Stimulated activated naive B cell treated with anti-CD40 and anti-IgM and Interleukin-4, amounts not matched to agents 10 μg/mL and 1 μg/mL and 100 μg/mL, for 72 hours (primary cell): Measurements from ENCODE around the gene LAMC1.
A peak's percentile ranks its signal among the peaks of the same experiment; 100 is the strongest.

ENCODE experiments used
- ATAC-seq, 2 donors: fragments of 150-1000 bp; cut with Tn5 transposase; replicated peaks; 2 replicates each; pipeline ENCODE4 v1.10.0; 2021; ENCODE audit warnings: moderate library complexity in 1 of 2
- DNase-seq: peaks from one replicate; pipeline ENCODE4 v3.0.0; 2021
- H3K27ac Mint-ChIP-seq: one replicate; pipeline ENCODE4 v1.8.0; 2022; ENCODE audit warnings: mild to moderate bottlenecking, mixed read lengths
- H3K27me3 Mint-ChIP-seq, 2 donors: one replicate each; pipeline ENCODE4 v1.8.0; 2022; ENCODE audit warnings: mixed read lengths in 2 of 2
- H3K36me3 Mint-ChIP-seq, 2 donors: one replicate each; pipeline ENCODE4 v1.8.0; 2022; ENCODE audit warnings: mixed read lengths in 2 of 2, mild to moderate bottlenecking in 1 of 2
- H3K4me1 Mint-ChIP-seq, 2 donors: one replicate each; pipeline ENCODE4 v1.8.0; 2022; ENCODE audit warnings: mixed read lengths in 2 of 2, mild to moderate bottlenecking in 1 of 2
- H3K4me3 Mint-ChIP-seq, 2 donors: one replicate each; pipeline ENCODE4 v1.8.0; 2022; ENCODE audit warnings: mild to moderate bottlenecking in 2 of 2, mixed read lengths in 2 of 2, moderate library complexity in 1 of 2
- H3K9me3 Mint-ChIP-seq, 2 donors: one replicate each; pipeline ENCODE4 v1.8.0; 2022; ENCODE audit warnings: mixed read lengths in 2 of 2, mild to moderate bottlenecking in 1 of 2

Gene LAMC1

GRCh38 chr1:183090391-183091006 lies 67.3 kb downstream of the LAMC1 start:
- no peak for ATAC-seq
- H3K4me3 Mint-ChIP-seq: no peak overlapping the region
- peaks cover 3 to 12% of the 10 kb centered on the region in 2 donors for H3K36me3 Mint-ChIP-seq
- no peak for DNase-seq
- H3K27me3 Mint-ChIP-seq: no peaks in the 10 kb centered on the region
- H3K4me1 Mint-ChIP-seq: peaks cover 16 to 21% of the 10 kb centered on the region in 2 donors
- H3K9me3 Mint-ChIP-seq: no peaks in the 10 kb centered on the region
- no peak overlapping the region for H3K27ac Mint-ChIP-seq

- H3K36me3 Mint-ChIP-seq: peaks cover 3 to 12% of the 10 kb centered on the region in 2 donors
- no peaks in the 10 kb centered on the region for H3K9me3 Mint-ChIP-seq
- ATAC-seq (no peak), DNase-seq (no peak)
- H3K4me3 Mint-ChIP-seq: no peak overlapping the region
- no peak overlapping the region for H3K27ac Mint-ChIP-seq
- H3K27me3 Mint-ChIP-seq: no peaks in the 10 kb centered on the region
- peaks cover 14 to 19% of the 10 kb centered on the region in 2 donors for H3K4me1 Mint-ChIP-seq
Observed at GRCh38 chr1:183091181-183091580, 68.0 kb downstream of the LAMC1 start.

- ATAC-seq (no peak), DNase-seq (no peak)
- Mint-ChIP-seq H3K27me3 (no peaks in the 10 kb centered on the region), H3K36me3 (peaks cover 3 to 12% of the 10 kb centered on the region in 2 donors), H3K9me3 (no peaks in the 10 kb centered on the region), H3K27ac (no peak overlapping the region), H3K4me3 (no peak overlapping the region), H3K4me1 (peaks cover 14 to 19% of the 10 kb centered on the region in 2 donors)
Observed at GRCh38 chr1:183092350-183092749, 69.1 kb downstream of the LAMC1 start.

- ATAC-seq (no peak), DNase-seq (no peak)
- no peaks in the 10 kb centered on the region for H3K9me3 Mint-ChIP-seq
- no peak overlapping the region for H3K27ac Mint-ChIP-seq
- peaks cover 14 to 19% of the 10 kb centered on the region in 2 donors for H3K4me1 Mint-ChIP-seq
- H3K4me3 Mint-ChIP-seq: no peak overlapping the region
- H3K36me3 Mint-ChIP-seq: peaks cover 3 to 12% of the 10 kb centered on the region in 2 donors
- no peaks in the 10 kb centered on the region for H3K27me3 Mint-ChIP-seq
Observed at GRCh38 chr1:183093066-183093668, 69.9 kb downstream of the LAMC1 start.

GRCh38 chr1:183093786-183094298 lies 70.6 kb downstream of the LAMC1 start:
- ATAC-seq (no peak), DNase-seq (no peak)
- Mint-ChIP-seq H3K27ac (no peak overlapping the region), H3K36me3 (peaks cover 3 to 12% of the 10 kb centered on the region in 2 donors), H3K9me3 (no peaks in the 10 kb centered on the region), H3K4me1 (peaks cover 14 to 16% of the 10 kb centered on the region in 2 donors), H3K4me3 (no peak overlapping the region), H3K27me3 (no peaks in the 10 kb centered on the region)

- no peak for ATAC-seq
- Mint-ChIP-seq H3K4me1 (peaks cover 14 to 16% of the 10 kb centered on the region in 2 donors), H3K4me3 (no peak overlapping the region), H3K27me3 (no peaks in the 10 kb centered on the region), H3K36me3 (peaks cover 3 to 12% of the 10 kb centered on the region in 2 donors), H3K9me3 (no peaks in the 10 kb centered on the region), H3K27ac (no peak overlapping the region)
- DNase-seq: no peak
Observed at GRCh38 chr1:183094351-183094750, 71.1 kb downstream of the LAMC1 start.

GRCh38 chr1:183096351-183096750 lies 73.1 kb downstream of the LAMC1 start:
- H3K4me3 Mint-ChIP-seq: no peak overlapping the region
- H3K9me3 Mint-ChIP-seq: no peaks in the 10 kb centered on the region
- H3K4me1 Mint-ChIP-seq: peaks cover 9 to 11% of the 10 kb centered on the region in 2 donors
- H3K36me3 Mint-ChIP-seq: peaks cover 3 to 12% of the 10 kb centered on the region in 2 donors
- no peak for ATAC-seq
- H3K27ac Mint-ChIP-seq: no peak overlapping the region
- DNase-seq: no peak
- no peaks in the 10 kb centered on the region for H3K27me3 Mint-ChIP-seq

GRCh38 chr1:183096894-183097293 lies 73.7 kb downstream of the LAMC1 start:
- Mint-ChIP-seq H3K27me3 (no peaks in the 10 kb centered on the region), H3K4me1 (peaks cover 14 to 16% of the 10 kb centered on the region in 2 donors), H3K27ac (no peak overlapping the region), H3K36me3 (peaks cover 2 to 12% of the 10 kb centered on the region in 2 donors), H3K4me3 (no peak overlapping the region), H3K9me3 (no peaks in the 10 kb centered on the region)
- DNase-seq (no peak), ATAC-seq (no peak)

- ATAC-seq (no peak), DNase-seq (no peak)
- Mint-ChIP-seq H3K27me3 (no peaks in the 10 kb centered on the region), H3K4me3 (no peak overlapping the region), H3K4me1 (peaks cover 21% of the 10 kb centered on the region in 2 donors), H3K9me3 (no peaks in the 10 kb centered on the region), H3K27ac (no peak overlapping the region), H3K36me3 (peaks cover 2 to 12% of the 10 kb centered on the region in 2 donors)
Observed at GRCh38 chr1:183097438-183098051, 74.3 kb downstream of the LAMC1 start.

GRCh38 chr1:183098317-183098716 lies 75.1 kb downstream of the LAMC1 start:
- ATAC-seq (no peak), DNase-seq (no peak)
- Mint-ChIP-seq H3K4me1 (peaks cover 20 to 24% of the 10 kb centered on the region in 2 donors), H3K9me3 (no peaks in the 10 kb centered on the region), H3K27ac (no peak overlapping the region), H3K4me3 (no peak overlapping the region), H3K36me3 (peaks cover 3 to 8% of the 10 kb centered on the region in 2 donors), H3K27me3 (no peaks in the 10 kb centered on the region)

- DNase-seq (no peak), ATAC-seq (no peak)
- Mint-ChIP-seq H3K9me3 (no peaks in the 10 kb centered on the region), H3K27me3 (no peaks in the 10 kb centered on the region), H3K4me3 (no peak overlapping the region), H3K36me3 (peaks cover 1 to 6% of the 10 kb centered on the region in 2 donors), H3K27ac (no peak overlapping the region), H3K4me1 (peaks cover 11 to 15% of the 10 kb centered on the region in 2 donors)
Observed at GRCh38 chr1:183100361-183100974, 77.2 kb downstream of the LAMC1 start.

GRCh38 chr1:183101081-183101480 lies 77.9 kb downstream of the LAMC1 start:
- H3K36me3 Mint-ChIP-seq: peaks cover 1 to 9% of the 10 kb centered on the region in 2 donors
- H3K4me3 Mint-ChIP-seq: no peak overlapping the region
- no peak for ATAC-seq
- no peaks in the 10 kb centered on the region for H3K9me3 Mint-ChIP-seq
- H3K4me1 Mint-ChIP-seq: peaks cover 11 to 15% of the 10 kb centered on the region in 2 donors
- no peak for DNase-seq
- H3K27me3 Mint-ChIP-seq: no peaks in the 10 kb centered on the region
- H3K27ac Mint-ChIP-seq: no peak overlapping the region

GRCh38 chr1:183101841-183102276 lies 78.6 kb downstream of the LAMC1 start:
- no peak for DNase-seq
- H3K27ac Mint-ChIP-seq: no peak overlapping the region

GRCh38 chr1:183103147-183103546 lies 79.9 kb downstream of the LAMC1 start:
- Mint-ChIP-seq H3K9me3 (no peaks in the 10 kb centered on the region), H3K27me3 (no peaks in the 10 kb centered on the region), H3K36me3 (peaks cover 7 to 18% of the 10 kb centered on the region in 2 donors), H3K4me1 (peaks cover 17 to 27% of the 10 kb centered on the region in 2 donors), H3K27ac (no peak overlapping the region), H3K4me3 (no peak overlapping the region)
- no peak for DNase-seq
- no peak for ATAC-seq

More at GRCh38 chr1:183101841-183102276, 78.6 kb downstream of the LAMC1 start:
- peaks cover 1 to 12% of the 10 kb centered on the region in 2 donors for H3K36me3 Mint-ChIP-seq
- peak; percentile 89 to 96 for ATAC-seq
- H3K27me3 Mint-ChIP-seq: no peaks in the 10 kb centered on the region
- H3K4me1 Mint-ChIP-seq: peaks cover 11 to 15% of the 10 kb centered on the region in 2 donors
- H3K9me3 Mint-ChIP-seq: no peaks in the 10 kb centered on the region
- H3K4me3 Mint-ChIP-seq: peak overlapping the region; percentile 14 to 18
